SK-N-SH treated with all-trans-retinoic acid at 6 μM for 48 hours (cell line): ENCODE measurements around the gene SLC22A16.

Source experiments
- ATAC-seq: fragments of 200-7000 bp; cut with Tn5 transposase; 3 replicates; pipeline ENCODE4 v1.9.1; 2020; ENCODE audit warnings: mild to moderate bottlenecking, moderate library complexity
- ARNTL ChIP-seq: fragments of 450-650 bp; formaldehyde crosslinking; IDR thresholded peaks from 2 replicates; pipeline ENCODE4 v1.5.0; 2020; ENCODE audit warnings: low read depth, mild to moderate bottlenecking, moderate library complexity, borderline replicate concordance
- BACH2 ChIP-seq: fragments of 250-450 bp; sonication (Bioruptor Pico); IDR thresholded peaks from 2 replicates; pipeline ENCODE4 v1.9.0; 2021; ENCODE audit warnings: mild to moderate bottlenecking, borderline replicate concordance
- CREB5 ChIP-seq: fragments of 250-450 bp; sonication (Bioruptor Pico); IDR thresholded peaks from 2 replicates; pipeline ENCODE4 v1.5.1; 2020; ENCODE audit warnings: low read depth, mild to moderate bottlenecking, moderate library complexity
- CSDC2 ChIP-seq: fragments of 250-450 bp; sonication (Bioruptor Pico); IDR thresholded peaks from 2 replicates; pipeline ENCODE4 v1.5.0; 2020; ENCODE audit warnings: mild to moderate bottlenecking, moderate library complexity
- CSRNP3 ChIP-seq: fragments of 250-450 bp; sonication (Bioruptor Pico); IDR thresholded peaks from 2 replicates; pipeline ENCODE4 v1.5.1; 2021; ENCODE audit warnings: mild to moderate bottlenecking, moderate library complexity
- ESRRG ChIP-seq: fragments of 250-450 bp; sonication (Bioruptor Pico); IDR thresholded peaks from 2 replicates; pipeline ENCODE4 v1.6.1; 2021; ENCODE audit warnings: mild to moderate bottlenecking
- GLIS3 ChIP-seq: fragments of 250-450 bp; sonication (Bioruptor Pico); IDR thresholded peaks from 2 replicates; pipeline ENCODE4 v1.5.0; 2020; ENCODE audit warnings: mild to moderate bottlenecking, moderate library complexity
- OSR1 ChIP-seq: fragments of 250-450 bp; sonication (Bioruptor Pico); IDR thresholded peaks from 2 replicates; pipeline ENCODE4 v1.8.0; 2022; ENCODE audit warnings: moderate library complexity, mild to moderate bottlenecking, inconsistent platforms
- PATZ1 ChIP-seq: fragments of 250-450 bp; sonication (Bioruptor Pico); IDR thresholded peaks from 2 replicates; pipeline ENCODE4 v1.8.0; 2020; ENCODE audit warnings: mild to moderate bottlenecking, moderate library complexity, borderline replicate concordance
- POU6F1 ChIP-seq: fragments of 250-450 bp; sonication (Bioruptor Pico); IDR thresholded peaks from 2 replicates; pipeline ENCODE4 v1.8.0; 2021; ENCODE audit warnings: low read depth, mild to moderate bottlenecking, moderate library complexity, borderline replicate concordance
- PPARA ChIP-seq: fragments of 250-450 bp; sonication (Bioruptor Pico); IDR thresholded peaks from 2 replicates; pipeline ENCODE4 v1.5.0; 2020; ENCODE audit warnings: mild to moderate bottlenecking, borderline replicate concordance
- RARB ChIP-seq: fragments of 250-450 bp; sonication (Bioruptor Pico); IDR thresholded peaks from 2 replicates; pipeline ENCODE4 v1.8.0; 2021; ENCODE audit warnings: mild to moderate bottlenecking, moderate library complexity
- SNAI2 ChIP-seq: fragments of 250-450 bp; sonication (Bioruptor Pico); IDR thresholded peaks from 2 replicates; pipeline ENCODE4 v1.5.0; 2020; ENCODE audit warnings: mild to moderate bottlenecking, moderate library complexity
- TCF4 ChIP-seq: fragments of 250-450 bp; sonication (Bioruptor Pico); IDR thresholded peaks from 2 replicates; pipeline ENCODE4 v1.8.0; 2021; ENCODE audit warnings: mild to moderate bottlenecking, moderate library complexity, borderline replicate concordance
- TOX ChIP-seq: fragments of 250-450 bp; sonication (Bioruptor Pico); IDR thresholded peaks from 2 replicates; pipeline ENCODE4 v1.8.0; 2021; ENCODE audit warnings: mild to moderate bottlenecking, moderate library complexity, borderline replicate concordance
- TSHZ2 ChIP-seq: fragments of 250-450 bp; sonication (Bioruptor Pico); IDR thresholded peaks from 2 replicates; pipeline ENCODE4 v1.5.0; 2020; ENCODE audit warnings: mild to moderate bottlenecking, moderate library complexity
- ZC3H10 ChIP-seq: fragments of 250-450 bp; sonication (Bioruptor Pico); IDR thresholded peaks from 2 replicates; pipeline ENCODE4 v1.5.1; 2021; ENCODE audit warnings: mild to moderate bottlenecking, moderate library complexity
- ZFP3 ChIP-seq: fragments of 250-450 bp; sonication (Bioruptor Pico); IDR thresholded peaks from 2 replicates; pipeline ENCODE4 v1.5.0; 2020; ENCODE audit warnings: mild to moderate bottlenecking, moderate library complexity
- ZFP30 ChIP-seq: fragments of 450-650 bp; formaldehyde crosslinking; IDR thresholded peaks from 2 replicates; pipeline ENCODE4 v1.5.0; 2022; ENCODE audit warnings: mild to moderate bottlenecking, moderate library complexity
- ZNF565 ChIP-seq: fragments of 450-650 bp; formaldehyde crosslinking; conservative IDR thresholded peaks from 2 replicates; pipeline ENCODE4 v1.5.0; 2020; ENCODE audit warnings: low read depth, mild to moderate bottlenecking, moderate library complexity
- ZNF70 ChIP-seq: fragments of 450-650 bp; formaldehyde crosslinking; IDR thresholded peaks from 2 replicates; pipeline ENCODE4 v1.5.0; 2020; ENCODE audit warnings: mild to moderate bottlenecking, moderate library complexity
- ZNF8 ChIP-seq: fragments of 450-650 bp; formaldehyde crosslinking; IDR thresholded peaks from 2 replicates; pipeline ENCODE4 v1.5.0; 2020; ENCODE audit warnings: mild to moderate bottlenecking, moderate library complexity

SLC22A16 gene

GRCh38 chr6:110447761-110448160 is 28.7 kb downstream of the SLC22A16 start:
- no peak for ATAC-seq
- no peak for TF ChIP-seq ZFP30
- no peak for TF ChIP-seq GLIS3 (CRISPR knock-in tag)
- no peak for TF ChIP-seq ESRRG (CRISPR knock-in tag)
- TF ChIP-seq POU6F1, result no peak
- TF ChIP-seq ZFP3 (CRISPR knock-in tag), result no peak
- TF ChIP-seq ARNTL (CRISPR knock-in tag), result no peak
- no peak for TF ChIP-seq ZC3H10
- TF ChIP-seq BACH2 (CRISPR knock-in tag), result no peak
- no peak for TF ChIP-seq TOX (CRISPR knock-in tag)
- TF ChIP-seq SNAI2 (CRISPR knock-in tag), result no peak
- TF ChIP-seq CSDC2, result no peak

GRCh38 chr6:110446405-110446804 is 30.0 kb downstream of the SLC22A16 start:
- ATAC-seq, result no peak
- no peak for TF ChIP-seq ESRRG (CRISPR knock-in tag)
- no peak for TF ChIP-seq TSHZ2
- TF ChIP-seq PPARA (CRISPR knock-in tag), result no peak
- TF ChIP-seq OSR1 (CRISPR knock-in tag), result no peak
- no peak for TF ChIP-seq CREB5 (CRISPR knock-in tag)
- TF ChIP-seq ARNTL (CRISPR knock-in tag), result no peak
- no peak for TF ChIP-seq CSDC2
- TF ChIP-seq ZNF8 (CRISPR knock-in tag), result no peak
- TF ChIP-seq CSRNP3 (CRISPR knock-in tag), result no peak
- TF ChIP-seq ZNF565 (CRISPR knock-in tag), result no peak
- no peak for TF ChIP-seq TOX (CRISPR knock-in tag)
- TF ChIP-seq ZNF70 (CRISPR knock-in tag), result no peak

GRCh38 chr6:110440026-110440425 is 36.4 kb downstream of the SLC22A16 start:
- ATAC-seq, result no peak
- no peak for TF ChIP-seq TCF4
- no peak for TF ChIP-seq SNAI2 (CRISPR knock-in tag)
- TF ChIP-seq TSHZ2, result no peak
- TF ChIP-seq PPARA (CRISPR knock-in tag), result no peak
- TF ChIP-seq GLIS3 (CRISPR knock-in tag), result no peak
- no peak for TF ChIP-seq TOX (CRISPR knock-in tag)
- no peak for TF ChIP-seq BACH2 (CRISPR knock-in tag)
- TF ChIP-seq ZNF8 (CRISPR knock-in tag), result no peak
- TF ChIP-seq CREB5 (CRISPR knock-in tag), result no peak
- no peak for TF ChIP-seq CSDC2
- TF ChIP-seq CSRNP3 (CRISPR knock-in tag), result no peak
- TF ChIP-seq PATZ1 (CRISPR knock-in tag), result no peak
- no peak for TF ChIP-seq ARNTL (CRISPR knock-in tag)
- no peak for TF ChIP-seq ZNF70 (CRISPR knock-in tag)
- TF ChIP-seq ESRRG (CRISPR knock-in tag), result no peak
- TF ChIP-seq OSR1 (CRISPR knock-in tag), result no peak
- no peak for TF ChIP-seq RARB (CRISPR knock-in tag)
- no peak for TF ChIP-seq ZC3H10
